T-cell (primary cell): ENCODE measurements around the gene LY6G5C. TPM values are rescaled to one million over a fixed set of nuclear protein-coding genes. Genes with fewer than 3 reads are reported as not detected.

Experiments used
- ATAC-seq, 4 experiments: fragments of 200-7000 bp in 3 of 4; fragments of 150-1000 bp in 1 of 4; cut with Tn5 transposase; replicated peaks in 1 of 4; 1 replicate in 3 of 4; 2 replicates in 1 of 4; pipeline ENCODE4 v1.10.0; 2021; ENCODE audit warnings: moderate library complexity in 3 of 4, mild to moderate bottlenecking in 2 of 4, moderate number of reproducible peaks in 1 of 4
- CTCF ChIA-PET, 2 donors: fragments of 300-600 bp; sonication (Branson Sonifier 250); formaldehyde crosslinking; loops; one replicate each; lab custom pipeline; 2022; ENCODE audit warnings: antibody characterized with exemption in 2 of 2; lab: Charles Lee
- POLR2A ChIA-PET, 2 donors: fragments of 300-600 bp; sonication (Branson Sonifier 250); formaldehyde crosslinking; loops; one replicate each; lab custom pipeline; 2022; ENCODE audit warnings: antibody characterized with exemption in 2 of 2; lab: Charles Lee
- DNase-seq, 35 experiments: peaks; one replicate each; pipeline versions ENCODE4 v3.0.0 to v3.0.0-alpha.2; 2013 to 2023
- H3K27ac ChIP-seq: one replicate; pipeline ENCODE4 v1.5.1; 2013; ENCODE audit warnings: low read length
- H3K27me3 ChIP-seq, 2 experiments: replicated peaks in 1 of 2; 1 replicate in 1 of 2; 2 replicates in 1 of 2; pipeline versions ENCODE4 v1.6.1 to v1.7.0; 2013; ENCODE audit warnings: low read length in 1 of 2, mixed read lengths in 1 of 2; ENCODE audit not compliant: control insufficient read depth in 2 of 2, insufficient read depth in 2 of 2; ENCODE audit errors: extremely low read depth in 1 of 2
- H3K36me3 ChIP-seq, 2 donors: 1 replicate in 1 of 2; 2 replicates in 1 of 2; pipeline versions ENCODE4 v1.6.1 to v1.7.0; 2013; ENCODE audit warnings: low read length in 1 of 2; ENCODE audit not compliant: control insufficient read depth in 2 of 2, insufficient read depth in 1 of 2; ENCODE audit errors: extremely low read depth in 1 of 2
- H3K4me1 ChIP-seq, 2 experiments: 1 replicate in 1 of 2; 2 replicates in 1 of 2; pipeline versions ENCODE4 v1.6.1 to v1.7.0; 2013; ENCODE audit warnings: low read length in 2 of 2, mixed read lengths in 1 of 2; ENCODE audit not compliant: insufficient read depth in 2 of 2, control insufficient read depth in 1 of 2; ENCODE audit errors: extremely low read depth in 1 of 2
- H3K4me3 ChIP-seq, 2 donors: 1 replicate in 1 of 2; 2 replicates in 1 of 2; pipeline versions ENCODE4 v1.5.1 to v1.7.0; 2013; ENCODE audit warnings: mild to moderate bottlenecking in 2 of 2, low read length in 1 of 2, moderate library complexity in 1 of 2; ENCODE audit not compliant: control insufficient read depth in 1 of 2; ENCODE audit errors: extremely low read depth in 1 of 2
- H3K9me3 ChIP-seq: 2 replicates; pipeline ENCODE4 v1.7.0; 2013
- H3K27ac Mint-ChIP-seq, 2 donors: one replicate each; pipeline ENCODE4 v1.8.0; 2020 to 2021; ENCODE audit warnings: mild to moderate bottlenecking in 2 of 2, mixed read lengths in 2 of 2
- H3K27me3 Mint-ChIP-seq, 2 donors: one replicate each; pipeline ENCODE4 v1.8.0; 2021 to 2022; ENCODE audit warnings: mixed read lengths in 2 of 2
- H3K36me3 Mint-ChIP-seq: one replicate; pipeline ENCODE4 v1.8.0; 2021; ENCODE audit warnings: mixed read lengths
- H3K4me1 Mint-ChIP-seq, 3 donors: one replicate each; pipeline ENCODE4 v1.8.0; 2020 to 2022; ENCODE audit warnings: mixed read lengths in 3 of 3, mild to moderate bottlenecking in 1 of 3
- H3K4me3 Mint-ChIP-seq, 3 donors: one replicate each; pipeline ENCODE4 v1.8.0; 2020 to 2022; ENCODE audit warnings: mild to moderate bottlenecking in 3 of 3, mixed read lengths in 3 of 3, moderate library complexity in 3 of 3
- H3K9me3 Mint-ChIP-seq, 3 donors: one replicate each; pipeline ENCODE4 v1.8.0; 2020 to 2022; ENCODE audit warnings: mixed read lengths in 3 of 3
- WGBS: methylation state at CpG from one replicate; pipeline ENCODE4 v1.1.5; 2013; ENCODE audit warnings: missing lambda C conversion rate; ENCODE audit not compliant: insufficient coverage; 5-methylcytosine and 5-hydroxymethylcytosine counted together
- total RNA-seq, 35 experiments: library from RNA in 6 of 35; stranded (reverse) in 6 of 35; fragments of 120-200 nt in 1 of 35; gene quantifications; one replicate each; pipeline versions ENCODE4 v1.2.1 to v1.2.4 and lab custom pipeline; 2013 to 2026

Gene LY6G5C
- total RNA-seq: 1 to 10 TPM in 4 of 5 donors, under 1 TPM in 1; 0.75 to 8.8 (median 5.8) TPM
- 2.6 TPM for total RNA-seq (2013)
- total RNA-seq (lab: John Stamatoyannopoulos, UW): 0.29 to 4.6 (median 1.7) reads per million in 29 experiments

GRCh38 chr6:31680226-31681134 is at the start of gene LY6G5C:
TSS of gene LY6G5C (minus strand) at chr6:31681067. CDS start at chr6:31680373, 694 bp downstream.
- Histone ChIP-seq H3K27ac (peak within 1 kb of the TSS; percentile 5), H3K4me3 (peak within 1 kb of the TSS; percentile 49 to 64), H3K36me3 (no peaks in the 10 kb centered on the region), H3K9me3 (no peaks in the 10 kb centered on the region), H3K27me3 (no peaks in the 10 kb centered on the region), H3K4me1 (peaks cover 0 to 21% of the 10 kb centered on the region in 2 experiments)
- ATAC-seq (peak; percentile 68 to 81 (median 78)), DNase-seq (peak in 27 of 35 experiments; percentile 20 to 76 (median 40))
- ChIA-PET CTCF (interaction anchor here in 1 of 2 donors (0.5 to 0.6 kb wide), 3 partner anchors 82 to 149 kb away, joined by 3 to 6 read pairs (median 5); no protein-coding TSS in a partner anchor), POLR2A (no interaction called here)
- Mint-ChIP-seq H3K4me3 (peak within 1 kb of the TSS; percentile 84 to 91 (median 86)), H3K36me3 (no peaks in the 10 kb centered on the region), H3K27me3 (no peaks in the 10 kb centered on the region), H3K4me1 (peaks cover 16 to 23% (median 18%) of the 10 kb centered on the region in 3 donors), H3K9me3 (no peaks in the 10 kb centered on the region), H3K27ac (peak within 1 kb of the TSS; percentile 45 to 85)
- WGBS: 17% methylated on average over 16 of the region's 17 CpGs

GRCh38 chr6:31729979-31730630 is 49.2 kb upstream of the LY6G5C start:
- CTCF ChIA-PET: interaction anchor here (0.5 to 2.3 kb wide), 16 partner anchors 8 to 133 kb away, joined by 3 to 29 read pairs (median 4); partner anchors contain the start of genes HSPA1A (in 1 of the 2), HSPA1L (in 1 of the 2), LSM2 (in 1 of the 2) and MSH5 (in 1 of the 2)
- H3K4me1 ChIP-seq: peaks cover 20 to 62% of the 10 kb centered on the region in 2 experiments
- peak in 33 of 35 experiments; percentile 13 to 79 (median 49) for DNase-seq
- H3K27me3 ChIP-seq: no peaks in the 10 kb centered on the region
- POLR2A ChIA-PET: interaction anchor here in 1 of 2 donors (0.6 kb wide), 1 partner anchor 12 kb away, joined by 5 read pairs; no protein-coding TSS in a partner anchor
- ATAC-seq: peak; percentile 53 to 73 (median 61)
- 2% methylated on average over 29 of the region's 46 CpGs for WGBS
- no peaks in the 10 kb centered on the region for H3K9me3 ChIP-seq
- no peaks in the 10 kb centered on the region for H3K9me3 Mint-ChIP-seq
- H3K4me3 ChIP-seq: peak overlapping the region; percentile 88 to 95
- peak overlapping the region; percentile 74 to 90 for H3K27ac Mint-ChIP-seq
- peak overlapping the region; percentile 22 for H3K27ac ChIP-seq
- peaks cover 54 to 70% (median 69%) of the 10 kb centered on the region in 3 donors for H3K4me1 Mint-ChIP-seq
- peak overlapping the region; percentile 94 to 96 (median 94) for H3K4me3 Mint-ChIP-seq
- peaks cover 4 to 36% of the 10 kb centered on the region in 2 donors for H3K36me3 ChIP-seq
- peaks cover 19% of the 10 kb centered on the region for H3K36me3 Mint-ChIP-seq
- H3K27me3 Mint-ChIP-seq: no peaks in the 10 kb centered on the region

- ChIA-PET POLR2A (interaction anchor here in 1 of 2 donors (0.6 kb wide), 1 partner anchor 12 kb away, joined by 5 read pairs; no protein-coding TSS in a partner anchor), CTCF (interaction anchor here (0.6 to 2.3 kb wide), 13 partner anchors 8 to 133 kb away, joined by 3 to 29 read pairs (median 4); partner anchors contain the start of genes HSPA1A (in 1 of the 2), HSPA1L (in 1 of the 2), LSM2 (in 1 of the 2) and MSH5 (in 1 of the 2))
- H3K4me1 Mint-ChIP-seq: peaks cover 49 to 64% (median 64%) of the 10 kb centered on the region in 3 donors
- Histone ChIP-seq H3K9me3 (no peaks in the 10 kb centered on the region), H3K27ac (peak overlapping the region; percentile 22), H3K27me3 (no peaks in the 10 kb centered on the region), H3K4me1 (peaks cover 17 to 58% of the 10 kb centered on the region in 2 experiments), H3K4me3 (peak overlapping the region; percentile 88 to 95), H3K36me3 (peaks cover 4 to 36% of the 10 kb centered on the region in 2 donors)
- H3K27ac Mint-ChIP-seq: peak overlapping the region; percentile 86 to 90
- DNase-seq (peak; percentile 54 to 88 (median 75)), ATAC-seq (peak; percentile 71 to 80 (median 76))
- H3K4me3 Mint-ChIP-seq: peak overlapping the region; percentile 94 to 96 (median 94)
- H3K27me3 Mint-ChIP-seq: no peaks in the 10 kb centered on the region
- H3K9me3 Mint-ChIP-seq: no peaks in the 10 kb centered on the region
- 0% methylated on average over 21 of the region's 29 CpGs for WGBS
- H3K36me3 Mint-ChIP-seq: peaks cover 19% of the 10 kb centered on the region
Observed at GRCh38 chr6:31729515-31729978, 48.7 kb upstream of the LY6G5C start.

- H3K27ac Mint-ChIP-seq: peak within 1 kb of the TSS; percentile 86 to 90
- H3K27me3 Mint-ChIP-seq: no peaks in the 10 kb centered on the region
- peak within 1 kb of the TSS; percentile 22 for H3K27ac ChIP-seq
- H3K27me3 ChIP-seq: no peaks in the 10 kb centered on the region
- CTCF ChIA-PET: interaction anchor here (0.6 to 2.3 kb wide), 12 partner anchors 9 to 134 kb away, joined by 3 to 29 read pairs (median 4); partner anchors contain the start of genes HSPA1A (in 1 of the 2), HSPA1L (in 1 of the 2), LSM2 (in 1 of the 2) and MSH5 (in 1 of the 2)
- H3K4me3 ChIP-seq: peak within 1 kb of the TSS; percentile 88 to 95
- no peaks in the 10 kb centered on the region for H3K9me3 Mint-ChIP-seq
- ATAC-seq (peak; percentile 12 to 33 (median 19)), DNase-seq (no peak)
- POLR2A ChIA-PET: interaction anchor here in 1 of 2 donors (0.7 kb wide), 2 partner anchors 44 to 166 kb away, joined by 5 to 9 read pairs; no protein-coding TSS in a partner anchor
- H3K4me1 ChIP-seq: peaks cover 13 to 52% of the 10 kb centered on the region in 2 experiments
- H3K4me3 Mint-ChIP-seq: peak within 1 kb of the TSS; percentile 94 to 96 (median 94)
- peaks cover 19% of the 10 kb centered on the region for H3K36me3 Mint-ChIP-seq
- peaks cover 46 to 60% (median 58%) of the 10 kb centered on the region in 3 donors for H3K4me1 Mint-ChIP-seq
- 48% methylated on average over 26 of the region's 36 CpGs for WGBS
- peaks cover 4 to 32% of the 10 kb centered on the region in 2 donors for H3K36me3 ChIP-seq
- H3K9me3 ChIP-seq: no peaks in the 10 kb centered on the region
Observed at GRCh38 chr6:31728767-31729514, 48.1 kb upstream of the LY6G5C start, which contains the start of gene DDAH2. TSS of gene DDAH2 (minus strand) at chr6:31729299. CDS start at chr6:31729161, 138 bp downstream.
